Midbrain (tissue), 1 donor: ENCODE results near the gene SIX5.

Source experiments
- DNase-seq: peaks from one replicate; lab custom pipeline; 2025; lab: John Stamatoyannopoulos, UW

Gene SIX5

GRCh38 chr19:45773384-45773783 is 4.3 kb upstream of the SIX5 start:
- no peak for DNase-seq

GRCh38 chr19:45772912-45773311 is 3.9 kb upstream of the SIX5 start:
- DNase-seq = no peak

- DNase-seq = no peak
Measured at GRCh38 chr19:45772130-45772840, 3.2 kb upstream of the SIX5 start.

- DNase-seq = no peak
Measured at GRCh38 chr19:45771311-45771933, 2.4 kb upstream of the SIX5 start.

- peak; percentile 90 for DNase-seq
Measured at GRCh38 chr19:45770192-45771101, 1.4 kb upstream of the SIX5 start.

- DNase-seq = peak; percentile 66
Measured at GRCh38 chr19:45769821-45770191, 754 bp upstream of the SIX5 start.

- no peak for DNase-seq
Measured at GRCh38 chr19:45768655-45768983, 433 bp downstream of the SIX5 start.

GRCh38 chr19:45767881-45768654 is 984 bp downstream of the SIX5 start:
- DNase-seq = peak; percentile 24

- peak; percentile 9 for DNase-seq
Measured at GRCh38 chr19:45767410-45767880, 1.6 kb downstream of the SIX5 start.

GRCh38 chr19:45766869-45767346 is 2.1 kb downstream of the SIX5 start:
- no peak for DNase-seq

- no peak for DNase-seq
Measured at GRCh38 chr19:45766296-45766868, 2.7 kb downstream of the SIX5 start.

- DNase-seq = no peak
Measured at GRCh38 chr19:45765702-45766295, 3.3 kb downstream of the SIX5 start.

- DNase-seq = no peak
Measured at GRCh38 chr19:45764945-45765701, 3.9 kb downstream of the SIX5 start.

GRCh38 chr19:45764475-45764874 is 4.6 kb downstream of the SIX5 start:
- DNase-seq = no peak

GRCh38 chr19:45763691-45764294 is 5.3 kb downstream of the SIX5 start:
- DNase-seq = no peak

GRCh38 chr19:45762870-45763631 is 6.0 kb downstream of the SIX5 start:
- DNase-seq = no peak

- no peak for DNase-seq
Measured at GRCh38 chr19:45761714-45762113, 7.3 kb downstream of the SIX5 start.

- DNase-seq = no peak
Measured at GRCh38 chr19:45758921-45759320, 10.1 kb downstream of the SIX5 start.

GRCh38 chr19:45757695-45758094 is 11.4 kb downstream of the SIX5 start:
- no peak for DNase-seq
